ENCODE measurements around the gene ERG. TPM values are rescaled to one million over a fixed set of nuclear protein-coding genes. Genes with fewer than 3 reads are reported as not detected.

ERG gene
- total and polyA plus RNA-seq, 2 experiments from 2014 or later: 0.14 to 0.44 TPM

DNA sequence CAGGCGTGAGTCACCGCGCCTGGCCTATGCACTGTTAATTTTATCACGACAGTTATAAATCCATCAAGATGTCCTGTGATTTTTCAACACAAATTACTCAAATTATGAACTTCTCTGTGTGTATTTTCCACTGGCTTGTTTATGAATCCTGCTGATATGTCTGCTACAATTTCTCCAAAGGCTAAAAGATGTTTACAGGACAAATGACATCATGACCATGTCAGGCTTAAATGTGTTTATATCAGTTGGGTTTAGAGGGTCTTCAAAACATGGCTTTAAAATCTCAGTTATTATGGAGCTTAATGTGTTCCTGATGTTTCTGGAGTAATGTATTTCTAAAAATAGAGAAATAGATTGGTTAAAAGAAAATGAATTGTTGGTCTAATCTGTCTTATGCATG is 44.0 kb upstream of the ERG start:
- Mint-ChIP-seq H3K36me3 (ENCODE audit: low read depth) (no peaks in the 10 kb centered on the region), H3K4me1 (no peaks in the 10 kb centered on the region), H3K9me3 (no peaks in the 10 kb centered on the region), H3K27me3 (ENCODE audit: insufficient read depth, low read depth, poor library complexity) (no peaks in the 10 kb centered on the region), H3K27ac (no peak overlapping the region), H3K4me3 (no peak overlapping the region)
- Histone ChIP-seq H3K4me1 (ENCODE audit: insufficient read depth) (no peaks in the 10 kb centered on the region), H3K9me2 (ENCODE audit: insufficient read depth) (no peaks in the 10 kb centered on the region), H3F3A (replicated peaks; ENCODE audit: low read depth) (no peaks in the 10 kb centered on the region), H3K4me2 (no peak overlapping the region), H3K36me3 (ENCODE audit: insufficient read depth) (no peaks in the 10 kb centered on the region), H3K4me3 (no peak overlapping the region), H4K20me1 (replicated peaks; ENCODE audit: insufficient read depth) (no peaks in the 10 kb centered on the region), H3K27me3 (ENCODE audit: insufficient read depth) (no peaks in the 10 kb centered on the region), H2AFZ (no peak overlapping the region), H3K27ac (ENCODE audit: low read depth) (no peak overlapping the region), H3K79me2 (replicated peaks; ENCODE audit: insufficient read depth) (no peaks in the 10 kb centered on the region)
- ATAC-seq (no peak), DNase-seq (ENCODE audit: low spot score) (no peak)
- TF ChIP-seq STAT1 (IDR thresholded peaks at IDR 0.05; ENCODE audit: unreplicated experiment): no peak
- no peak for TF ChIP-seq NANOG (IDR thresholded peaks at IDR 0.05; ENCODE audit: borderline replicate concordance)

DNA sequence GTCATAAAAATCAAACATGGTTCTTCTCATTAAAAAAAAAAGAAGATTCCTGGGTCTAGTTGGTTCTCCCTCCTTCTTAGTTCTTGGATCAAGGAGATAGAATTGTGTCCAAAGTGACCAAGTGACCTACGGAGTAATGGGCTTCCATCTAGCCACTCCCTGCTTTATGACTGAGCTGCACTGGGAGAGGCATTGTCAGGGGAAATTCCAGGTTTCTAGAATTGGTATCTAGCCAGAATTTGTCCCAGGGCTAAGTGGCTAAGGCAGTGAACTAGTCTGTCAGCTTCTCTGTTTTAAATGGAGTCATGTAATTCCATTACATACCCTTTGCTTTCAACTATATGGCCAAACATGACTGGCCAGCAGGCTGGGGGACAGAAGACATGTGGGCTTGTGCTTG is 40.1 kb upstream of the ERG start:
- Mint-ChIP-seq H3K9me3 (no peaks in the 10 kb centered on the region), H3K27me3 (ENCODE audit: insufficient read depth, low read depth, poor library complexity) (no peaks in the 10 kb centered on the region), H3K36me3 (ENCODE audit: low read depth) (no peaks in the 10 kb centered on the region), H3K4me1 (peaks cover 7% of the 10 kb centered on the region), H3K27ac (no peak overlapping the region), H3K4me3 (no peak overlapping the region)
- 0 out of 2 replicates have a peak, but pooled peaks cover 7% of the 10 kb centered on the region for H3K4me1 ChIP-seq (ENCODE audit: insufficient read depth)
- H3K27me3 ChIP-seq (ENCODE audit: insufficient read depth): no peaks in the 10 kb centered on the region
- H3K4me3 ChIP-seq: no peak overlapping the region
- ATAC-seq (no peak), DNase-seq (ENCODE audit: low spot score) (no peak)
- H4K20me1 ChIP-seq (replicated peaks; ENCODE audit: insufficient read depth): no peaks in the 10 kb centered on the region
- H3F3A ChIP-seq (replicated peaks; ENCODE audit: low read depth): no peaks in the 10 kb centered on the region
- H3K9me2 ChIP-seq (ENCODE audit: insufficient read depth): no peaks in the 10 kb centered on the region
- H3K27ac ChIP-seq (ENCODE audit: low read depth): no peak overlapping the region
- no peak for TF ChIP-seq CTCF (conservative IDR thresholded peaks at IDR 0.05; ENCODE audit: low read depth in 2 of 2)
- TF ChIP-seq POLR2AphosphoS5 (IDR thresholded peaks at IDR 0.05; ENCODE audit: low read depth): no peak
- H3K79me2 ChIP-seq (replicated peaks; ENCODE audit: insufficient read depth): no peaks in the 10 kb centered on the region
- no peak overlapping the region for H3K4me2 ChIP-seq
- no peak overlapping the region for H2AFZ ChIP-seq
- H3K36me3 ChIP-seq (ENCODE audit: insufficient read depth): no peaks in the 10 kb centered on the region

- ATAC-seq (no peak), DNase-seq (ENCODE audit: low spot score) (no peak)
- Histone ChIP-seq H3K4me3 (no peak overlapping the region), H3K9me2 (ENCODE audit: insufficient read depth) (no peaks in the 10 kb centered on the region), H4K20me1 (replicated peaks; ENCODE audit: insufficient read depth) (no peaks in the 10 kb centered on the region; the same call in 1 of the 2 replicates), H3K79me2 (replicated peaks; ENCODE audit: insufficient read depth) (no peaks in the 10 kb centered on the region), H3K27ac (ENCODE audit: low read depth) (no peak overlapping the region), H3K4me2 (no peak overlapping the region), H3K36me3 (ENCODE audit: insufficient read depth) (no peaks in the 10 kb centered on the region), H3F3A (replicated peaks; ENCODE audit: low read depth) (no peaks in the 10 kb centered on the region), H2AFZ (no peak overlapping the region), H3K4me1 (ENCODE audit: insufficient read depth) (peaks cover 14% of the 10 kb centered on the region; the same call in 1 of the 2 replicates), H3K27me3 (ENCODE audit: insufficient read depth) (no peaks in the 10 kb centered on the region)
- TF ChIP-seq CREB1 (CRISPR knock-in tag; IDR thresholded peaks at IDR 0.05; ENCODE audit: low read depth) (no peak), CTCF (conservative IDR thresholded peaks at IDR 0.05; ENCODE audit: low read depth in 2 of 2) (no peak), EZH2phosphoT487 (IDR thresholded peaks at IDR 0.05; ENCODE audit: unreplicated experiment) (no peak), ZNF331 (CRISPR knock-in tag; IDR thresholded peaks at IDR 0.05; ENCODE audit: low read depth) (no peak)
- TF ChIP-seq, protein P1, sequence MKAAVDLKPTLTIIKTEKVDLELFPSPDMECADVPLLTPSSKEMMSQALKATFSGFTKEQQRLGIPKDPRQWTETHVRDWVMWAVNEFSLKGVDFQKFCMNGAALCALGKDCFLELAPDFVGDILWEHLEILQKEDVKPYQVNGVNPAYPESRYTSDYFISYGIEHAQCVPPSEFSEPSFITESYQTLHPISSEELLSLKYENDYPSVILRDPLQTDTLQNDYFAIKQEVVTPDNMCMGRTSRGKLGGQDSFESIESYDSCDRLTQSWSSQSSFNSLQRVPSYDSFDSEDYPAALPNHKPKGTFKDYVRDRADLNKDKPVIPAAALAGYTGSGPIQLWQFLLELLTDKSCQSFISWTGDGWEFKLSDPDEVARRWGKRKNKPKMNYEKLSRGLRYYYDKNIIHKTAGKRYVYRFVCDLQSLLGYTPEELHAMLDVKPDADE (IDR thresholded peaks at IDR 0.05): no peak
- H3K36me3 Mint-ChIP-seq (ENCODE audit: low read depth): no peaks in the 10 kb centered on the region
- H3K9me3 Mint-ChIP-seq: no peaks in the 10 kb centered on the region
- H3K27me3 Mint-ChIP-seq (ENCODE audit: insufficient read depth, low read depth, poor library complexity): no peaks in the 10 kb centered on the region
- H3K4me1 Mint-ChIP-seq: peaks cover 20% of the 10 kb centered on the region
- no peak overlapping the region for H3K4me3 Mint-ChIP-seq
- H3K27ac Mint-ChIP-seq: no peak overlapping the region
Measured at GRCh38 chr21:38534591-38534990, 36.3 kb upstream of the ERG start.
